ENCODE measurements around the gene PHACTR1. TPM values are rescaled to one million over a fixed set of nuclear protein-coding genes. Genes with fewer than 3 reads are reported as not detected.

The PHACTR1 gene
- total RNA-seq, 2 experiments from 2014 or later = 1.3 to 2.3 TPM

DNA sequence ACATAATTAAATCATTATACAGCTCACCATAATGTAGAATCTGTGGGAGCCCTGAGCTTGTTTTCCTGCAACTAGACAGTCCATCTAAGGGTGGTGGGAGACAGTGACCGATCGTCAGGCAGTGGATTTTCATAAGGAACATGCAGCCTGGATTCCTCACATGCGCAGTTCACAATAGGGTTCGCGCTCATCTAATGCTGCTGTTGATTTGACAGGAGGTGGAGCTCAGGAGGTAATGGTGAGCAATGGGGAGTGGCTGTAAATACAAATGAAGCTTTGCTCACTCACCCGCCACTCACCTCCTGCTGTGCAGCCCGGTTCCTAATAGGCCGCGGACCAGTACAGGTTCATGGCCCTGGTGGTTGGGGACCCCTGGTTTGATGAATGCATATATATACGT lies 470.3 kb downstream of the PHACTR1 start:
- H3K4me3 ChIP-seq (ENCODE audit: low read length) = no peak overlapping the region
- DNase-seq (no peak), ATAC-seq (ENCODE audit: poor library complexity) (no peak)
- no peaks in the 10 kb centered on the region for H3K4me1 ChIP-seq (ENCODE audit: insufficient read depth, low read length)
- Mint-ChIP-seq H3K27me3 (peaks cover 5% of the 10 kb centered on the region), H3K27ac (no peak overlapping the region), H3K36me3 (ENCODE audit: low read depth) (no peaks in the 10 kb centered on the region), H3K9me3 (no peaks in the 10 kb centered on the region), H3K4me3 (no peak overlapping the region), H3K4me1 (ENCODE audit: low read depth) (peaks cover 6% of the 10 kb centered on the region)
- H3K27ac ChIP-seq (ENCODE audit: low read depth in 1 of 2, low read length in 2 of 2) = no peak overlapping the region
- no peaks in the 10 kb centered on the region for H3K9me3 ChIP-seq (ENCODE audit: control insufficient read depth in 1 of 2, insufficient read depth in 1 of 2, low read length in 2 of 2)
- TF ChIP-seq, protein P1, sequence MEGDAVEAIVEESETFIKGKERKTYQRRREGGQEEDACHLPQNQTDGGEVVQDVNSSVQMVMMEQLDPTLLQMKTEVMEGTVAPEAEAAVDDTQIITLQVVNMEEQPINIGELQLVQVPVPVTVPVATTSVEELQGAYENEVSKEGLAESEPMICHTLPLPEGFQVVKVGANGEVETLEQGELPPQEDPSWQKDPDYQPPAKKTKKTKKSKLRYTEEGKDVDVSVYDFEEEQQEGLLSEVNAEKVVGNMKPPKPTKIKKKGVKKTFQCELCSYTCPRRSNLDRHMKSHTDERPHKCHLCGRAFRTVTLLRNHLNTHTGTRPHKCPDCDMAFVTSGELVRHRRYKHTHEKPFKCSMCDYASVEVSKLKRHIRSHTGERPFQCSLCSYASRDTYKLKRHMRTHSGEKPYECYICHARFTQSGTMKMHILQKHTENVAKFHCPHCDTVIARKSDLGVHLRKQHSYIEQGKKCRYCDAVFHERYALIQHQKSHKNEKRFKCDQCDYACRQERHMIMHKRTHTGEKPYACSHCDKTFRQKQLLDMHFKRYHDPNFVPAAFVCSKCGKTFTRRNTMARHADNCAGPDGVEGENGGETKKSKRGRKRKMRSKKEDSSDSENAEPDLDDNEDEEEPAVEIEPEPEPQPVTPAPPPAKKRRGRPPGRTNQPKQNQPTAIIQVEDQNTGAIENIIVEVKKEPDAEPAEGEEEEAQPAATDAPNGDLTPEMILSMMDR (IDR thresholded peaks at IDR 0.05) = no peak
- intact Hi-C loops (cut with DNase I, micrococcal nuclease) = no loop called here
- POLR2A ChIA-PET = no interaction called here
- CTCF ChIA-PET = no interaction called here
- H3K27me3 ChIP-seq (ENCODE audit: control insufficient read depth in 1 of 2, insufficient read depth in 2 of 2, low read length in 2 of 2) = peaks cover 0 to 6% of the 10 kb centered on the region in 2 experiments
- no peaks in the 10 kb centered on the region for H3K36me3 ChIP-seq (ENCODE audit: insufficient read depth, low read length)

DNA sequence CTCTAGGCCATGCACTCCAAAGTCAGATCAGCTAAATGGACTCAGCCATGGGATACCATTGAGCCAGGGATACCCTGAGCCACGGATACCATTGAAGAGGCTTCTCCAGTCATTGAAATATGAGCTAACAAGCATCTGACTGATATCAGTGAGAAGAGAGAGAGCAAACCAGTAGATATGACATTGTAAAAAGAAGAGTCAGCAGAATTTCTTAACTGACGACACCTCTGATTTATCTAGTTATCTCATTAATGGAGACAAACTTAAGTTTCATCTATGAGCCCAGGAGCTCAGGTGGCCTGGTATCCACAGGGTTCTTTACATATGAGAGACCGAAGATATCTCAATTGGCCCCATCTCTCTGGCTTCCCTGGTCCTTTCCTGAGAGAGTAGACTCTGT lies 471.1 kb downstream of the PHACTR1 start:
- Mint-ChIP-seq H3K9me3 (no peaks in the 10 kb centered on the region), H3K4me3 (no peak overlapping the region), H3K36me3 (ENCODE audit: low read depth) (no peaks in the 10 kb centered on the region), H3K4me1 (ENCODE audit: low read depth) (peaks cover 6% of the 10 kb centered on the region), H3K27ac (no peak overlapping the region), H3K27me3 (no peaks in the 10 kb centered on the region)
- no peaks in the 10 kb centered on the region for H3K4me1 ChIP-seq (ENCODE audit: insufficient read depth, low read length)
- no peak overlapping the region for H3K27ac ChIP-seq (ENCODE audit: low read depth in 1 of 2, low read length in 2 of 2)
- POLR2A ChIA-PET = no interaction called here
- H3K36me3 ChIP-seq (ENCODE audit: insufficient read depth, low read length) = no peaks in the 10 kb centered on the region
- ATAC-seq (ENCODE audit: poor library complexity) (no peak), DNase-seq (no peak)
- H3K4me3 ChIP-seq (ENCODE audit: low read length) = no peak overlapping the region
- intact Hi-C loops (cut with DNase I, micrococcal nuclease) = no loop called here
- TF ChIP-seq, protein P1 (IDR thresholded peaks at IDR 0.05) = no peak
- H3K27me3 ChIP-seq (ENCODE audit: control insufficient read depth in 1 of 2, insufficient read depth in 2 of 2, low read length in 2 of 2) = peaks cover 0 to 6% of the 10 kb centered on the region in 2 experiments
- H3K9me3 ChIP-seq (ENCODE audit: control insufficient read depth in 1 of 2, insufficient read depth in 1 of 2, low read length in 2 of 2) = no peaks in the 10 kb centered on the region
- CTCF ChIA-PET = interaction anchor here (1.0 kb wide), 1 partner anchor 10 kb away, joined by 3 read pairs; no protein-coding TSS in a partner anchor

DNA sequence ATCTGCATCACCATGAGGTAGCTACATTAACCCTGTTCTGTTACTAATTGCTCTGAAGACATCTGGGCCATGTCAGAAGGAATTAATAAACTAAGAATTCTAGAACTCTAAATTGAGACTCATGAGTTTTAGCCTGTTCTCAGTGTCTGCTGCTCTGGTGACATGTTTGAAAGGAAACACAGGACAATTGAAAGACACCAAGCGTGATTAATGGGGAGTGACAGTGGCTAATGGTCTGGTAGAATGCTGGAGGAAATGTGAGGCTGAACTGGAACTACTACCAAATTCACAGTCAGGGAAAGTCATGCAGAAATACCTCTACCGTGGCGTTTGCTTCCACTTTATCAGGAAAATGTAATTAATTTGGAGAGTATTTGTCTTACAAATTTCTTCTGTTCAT lies 471.7 kb downstream of the PHACTR1 start:
- Mint-ChIP-seq H3K4me1 (ENCODE audit: low read depth) (peaks cover 6% of the 10 kb centered on the region), H3K4me3 (no peak overlapping the region), H3K36me3 (ENCODE audit: low read depth) (no peaks in the 10 kb centered on the region), H3K27me3 (no peaks in the 10 kb centered on the region), H3K9me3 (no peaks in the 10 kb centered on the region), H3K27ac (no peak overlapping the region)
- Histone ChIP-seq H3K4me1 (ENCODE audit: insufficient read depth, low read length) (no peaks in the 10 kb centered on the region), H3K9me3 (ENCODE audit: control insufficient read depth in 1 of 2, insufficient read depth in 1 of 2, low read length in 2 of 2) (no peaks in the 10 kb centered on the region), H3K36me3 (ENCODE audit: insufficient read depth, low read length) (no peaks in the 10 kb centered on the region), H3K27me3 (ENCODE audit: control insufficient read depth in 1 of 2, insufficient read depth in 2 of 2, low read length in 2 of 2) (peaks cover 0 to 6% of the 10 kb centered on the region in 2 experiments), H3K4me3 (ENCODE audit: low read length) (no peak overlapping the region), H3K27ac (ENCODE audit: low read depth in 1 of 2, low read length in 2 of 2) (no peak overlapping the region)
- TF ChIP-seq, protein P1 (IDR thresholded peaks at IDR 0.05) = no peak
- ATAC-seq (ENCODE audit: poor library complexity) (no peak), DNase-seq (no peak)
- POLR2A ChIA-PET = no interaction called here
- CTCF ChIA-PET = interaction anchor here (1.0 kb wide), 1 partner anchor 11 kb away, joined by 3 read pairs; no protein-coding TSS in a partner anchor
- intact Hi-C loops (cut with DNase I, micrococcal nuclease) = no loop called here

Data from CD4-positive, alpha-beta T cell (primary cell).